BJ (cell line): ENCODE data around the gene CBL. TPM values are rescaled to one million over a fixed set of nuclear protein-coding genes. Genes with fewer than 3 reads are reported as not detected.

ENCODE experiments used
- CTCF ChIA-PET: fragments of 350-600 bp; formaldehyde crosslinking; extraction: SDS; loops from one replicate; lab custom pipeline; 2021; ENCODE audit warnings: antibody characterized with exemption, inconsistent platforms; lab: Yijun Ruan, JAX
- POLR2A ChIA-PET: fragments of 300-600 bp; sonication (Branson Sonifier 250); formaldehyde crosslinking; extraction: SDS; loops from one replicate; lab custom pipeline; 2021; ENCODE audit warnings: antibody characterized with exemption; lab: Charles Lee
- DNase-seq: peaks from one replicate; pipeline ENCODE4 v3.0.0-alpha.2; 2011; ENCODE audit warnings: low read depth
- H3K27me3 ChIP-seq: 2 replicates; pipeline ENCODE4 v1.6.0; 2011; ENCODE audit warnings: low read length; ENCODE audit not compliant: control insufficient read depth, insufficient read depth
- H3K36me3 ChIP-seq: 2 replicates; pipeline ENCODE4 v1.5.1; 2011; ENCODE audit warnings: low read length; ENCODE audit not compliant: control insufficient read depth, insufficient read depth
- H3K4me3 ChIP-seq: 2 replicates; pipeline ENCODE4 v1.5.1; 2011; ENCODE audit warnings: low read depth, mild to moderate bottlenecking, control low read depth, low read length
- polyA plus RNA-seq: library from polyadenylated mRNA; depleted of rRNA; stranded (reverse); fragments of >200 nt; gene quantifications from 2 replicates; pipeline ENCODE4 v1.2.3, GENCODE V29; 2011
- TF ChIP-seq, protein P1 (sequence below): IDR thresholded peaks from 2 replicates; pipeline ENCODE4 v1.5.1; 2011; ENCODE audit warnings: low read depth, mild to moderate bottlenecking, control low read depth, inconsistent platforms, low read length, moderate library complexity; ENCODE audit not compliant: insufficient read depth

CBL gene
- polyA plus RNA-seq, 1 experiment = 9.3 TPM

DNA sequence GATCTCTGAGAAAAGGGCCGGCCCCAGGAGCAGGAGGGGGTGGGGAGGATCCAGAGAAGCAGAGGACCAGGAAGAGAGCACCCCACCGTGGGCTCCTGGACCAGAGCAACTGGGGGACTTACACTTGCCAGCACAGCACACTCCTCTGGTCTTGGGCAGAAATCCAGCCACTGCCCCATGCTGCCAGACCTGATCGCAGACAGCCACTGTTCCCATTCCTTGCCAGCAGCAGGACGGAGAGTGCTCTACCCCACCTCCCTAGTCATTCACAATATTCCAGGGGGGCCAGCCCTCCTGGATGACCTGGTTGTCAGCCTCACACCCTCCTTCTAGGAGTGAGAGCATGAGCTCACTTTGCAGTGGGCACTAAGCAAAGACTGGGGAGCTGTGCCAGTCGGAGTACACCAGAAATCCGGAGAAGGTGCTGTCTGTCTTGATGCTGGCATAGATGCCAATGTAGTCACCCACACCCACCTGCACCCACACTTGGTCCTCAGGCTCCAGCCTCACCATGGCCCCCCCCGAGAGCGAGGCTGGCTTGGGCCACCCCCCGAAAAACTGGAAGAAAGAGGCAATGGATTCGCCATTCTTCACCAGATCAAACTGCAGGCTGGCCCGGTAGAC, 132.9 kb downstream of the CBL start:
- POLR2A ChIA-PET = no interaction called here

DNA sequence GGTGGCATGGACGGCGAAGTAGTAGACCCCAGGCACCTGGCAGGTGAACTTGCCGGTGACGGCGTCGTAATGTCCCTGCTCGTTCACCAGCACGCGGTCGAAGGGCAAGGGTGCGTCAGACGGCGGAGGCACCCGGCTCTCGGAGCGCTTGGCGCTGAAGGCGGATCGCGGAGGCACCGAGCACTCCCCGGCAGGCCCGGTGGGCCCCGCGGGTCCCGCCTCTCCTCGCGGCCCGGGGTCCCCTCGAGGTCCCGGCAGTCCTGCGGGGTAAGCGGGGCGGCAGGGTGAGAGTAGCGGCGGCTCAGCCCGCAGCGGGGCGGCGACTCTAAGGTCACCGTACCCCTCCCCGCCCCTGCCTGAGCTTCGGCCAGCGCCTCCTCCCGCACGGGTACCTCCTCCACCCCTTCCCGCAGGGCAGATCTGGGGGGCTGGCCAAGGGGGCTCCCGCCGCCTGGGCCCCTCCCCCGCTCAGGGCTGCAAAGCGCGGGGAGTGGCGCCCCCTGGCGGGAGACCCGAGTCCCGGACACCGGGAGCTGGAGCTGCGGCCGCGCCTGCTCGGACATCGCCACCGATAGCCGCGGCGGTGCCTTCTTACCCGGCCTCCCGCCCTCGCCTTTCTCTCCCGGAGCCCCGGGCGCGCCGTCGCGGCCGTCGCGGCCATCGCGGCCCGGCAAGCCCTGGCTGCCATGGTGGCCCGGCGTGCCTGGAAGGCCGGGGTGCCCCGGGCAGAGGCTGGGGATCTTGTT, 133.6 kb downstream of the CBL start:
- ChIA-PET POLR2A (no interaction called here), CTCF (interaction anchor here (0.6 to 11.5 kb wide), 26 partner anchors 8 to 370 kb away, joined by 3 to 146 read pairs (median 5); partner anchors contain the start of genes C2CD2L, CBL, MFRP and THY1)
- Histone ChIP-seq H3K27me3 (peaks cover 3% of the 10 kb centered on the region), H3K4me3 (peak overlapping the region; percentile 61), H3K36me3 (no peaks in the 10 kb centered on the region; the same call in 1 of the 2 replicates)
- DNase-seq = no peak
- TF ChIP-seq, protein P1, sequence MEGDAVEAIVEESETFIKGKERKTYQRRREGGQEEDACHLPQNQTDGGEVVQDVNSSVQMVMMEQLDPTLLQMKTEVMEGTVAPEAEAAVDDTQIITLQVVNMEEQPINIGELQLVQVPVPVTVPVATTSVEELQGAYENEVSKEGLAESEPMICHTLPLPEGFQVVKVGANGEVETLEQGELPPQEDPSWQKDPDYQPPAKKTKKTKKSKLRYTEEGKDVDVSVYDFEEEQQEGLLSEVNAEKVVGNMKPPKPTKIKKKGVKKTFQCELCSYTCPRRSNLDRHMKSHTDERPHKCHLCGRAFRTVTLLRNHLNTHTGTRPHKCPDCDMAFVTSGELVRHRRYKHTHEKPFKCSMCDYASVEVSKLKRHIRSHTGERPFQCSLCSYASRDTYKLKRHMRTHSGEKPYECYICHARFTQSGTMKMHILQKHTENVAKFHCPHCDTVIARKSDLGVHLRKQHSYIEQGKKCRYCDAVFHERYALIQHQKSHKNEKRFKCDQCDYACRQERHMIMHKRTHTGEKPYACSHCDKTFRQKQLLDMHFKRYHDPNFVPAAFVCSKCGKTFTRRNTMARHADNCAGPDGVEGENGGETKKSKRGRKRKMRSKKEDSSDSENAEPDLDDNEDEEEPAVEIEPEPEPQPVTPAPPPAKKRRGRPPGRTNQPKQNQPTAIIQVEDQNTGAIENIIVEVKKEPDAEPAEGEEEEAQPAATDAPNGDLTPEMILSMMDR = peak; percentile 79

More for the DNA sequence above, 132.9 kb downstream of the CBL start:
- Histone ChIP-seq H3K27me3 (peaks cover 3% of the 10 kb centered on the region), H3K4me3 (peak overlapping the region; percentile 61), H3K36me3 (no peaks in the 10 kb centered on the region; the same call in 1 of the 2 replicates)
- TF ChIP-seq, protein P1 = no peak
- CTCF ChIA-PET = interaction anchor here (0.5 to 11.5 kb wide), 30 partner anchors 8 to 274 kb away, joined by 3 to 146 read pairs (median 5); partner anchors contain the start of genes C2CD2L, CBL, MCAM and MFRP
- no peak for DNase-seq

DNA sequence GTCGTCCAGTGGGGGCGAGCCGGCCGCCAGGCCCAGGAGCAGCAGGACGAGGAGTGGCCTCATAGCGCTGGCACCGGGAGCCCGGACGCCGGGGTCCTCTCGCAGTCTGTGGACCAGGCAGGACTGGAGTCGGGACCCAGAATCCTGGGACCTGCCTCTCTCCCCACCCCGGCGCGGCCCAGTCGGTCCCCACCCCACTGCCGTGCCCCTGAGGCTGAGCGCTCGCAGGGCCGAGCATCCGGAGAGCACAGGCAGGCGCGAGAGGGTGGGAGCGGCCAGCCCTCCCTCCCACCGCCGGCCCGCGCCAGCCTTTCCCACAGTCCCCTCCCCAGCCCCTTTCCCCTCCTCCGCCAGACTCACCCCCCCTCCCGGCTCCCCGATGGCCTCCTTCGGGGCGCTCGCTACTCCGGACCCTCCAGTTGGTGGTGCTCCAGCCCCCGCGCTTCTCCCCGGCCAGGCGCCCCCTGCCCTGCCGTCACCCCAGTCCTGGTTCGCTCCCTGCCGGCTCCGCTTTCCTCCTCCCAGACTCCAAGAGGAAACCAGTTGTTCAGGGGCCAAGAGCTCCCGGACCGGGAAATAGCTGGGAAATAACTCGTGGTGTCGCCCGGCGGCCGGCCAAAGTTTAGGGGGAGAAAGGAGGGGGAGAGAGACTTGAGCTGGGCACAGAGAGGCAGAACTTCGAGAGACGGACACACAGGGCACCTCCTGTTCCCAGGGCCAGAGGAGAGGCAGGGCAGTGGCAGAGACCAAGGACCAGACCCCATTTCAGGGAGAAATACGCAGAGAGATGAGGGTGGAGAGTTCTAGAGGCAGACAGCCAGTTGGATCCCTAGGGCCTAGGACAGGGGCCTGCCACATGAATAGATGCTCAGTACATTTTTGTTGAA, 134.4 kb downstream of the CBL start, which contains the start of gene C1QTNF5:
Gene C1QTNF5 (minus strand): TSS at position 549 of the 887 bp plus-strand sequence. CDS start 486 bp downstream, at position 63.
- no peak for DNase-seq
- Histone ChIP-seq H3K36me3 (no peaks in the 10 kb centered on the region; the same call in 1 of the 2 replicates), H3K27me3 (peaks cover 6% of the 10 kb centered on the region), H3K4me3 (peak within 1 kb of the TSS; percentile 61)
- ChIA-PET POLR2A (no interaction called here), CTCF (interaction anchor here (0.6 to 11.5 kb wide), 25 partner anchors 11 to 369 kb away, joined by 3 to 146 read pairs (median 5); partner anchors contain the start of genes C2CD2L, CBL and THY1)
- TF ChIP-seq, protein P1 = no peak

DNA sequence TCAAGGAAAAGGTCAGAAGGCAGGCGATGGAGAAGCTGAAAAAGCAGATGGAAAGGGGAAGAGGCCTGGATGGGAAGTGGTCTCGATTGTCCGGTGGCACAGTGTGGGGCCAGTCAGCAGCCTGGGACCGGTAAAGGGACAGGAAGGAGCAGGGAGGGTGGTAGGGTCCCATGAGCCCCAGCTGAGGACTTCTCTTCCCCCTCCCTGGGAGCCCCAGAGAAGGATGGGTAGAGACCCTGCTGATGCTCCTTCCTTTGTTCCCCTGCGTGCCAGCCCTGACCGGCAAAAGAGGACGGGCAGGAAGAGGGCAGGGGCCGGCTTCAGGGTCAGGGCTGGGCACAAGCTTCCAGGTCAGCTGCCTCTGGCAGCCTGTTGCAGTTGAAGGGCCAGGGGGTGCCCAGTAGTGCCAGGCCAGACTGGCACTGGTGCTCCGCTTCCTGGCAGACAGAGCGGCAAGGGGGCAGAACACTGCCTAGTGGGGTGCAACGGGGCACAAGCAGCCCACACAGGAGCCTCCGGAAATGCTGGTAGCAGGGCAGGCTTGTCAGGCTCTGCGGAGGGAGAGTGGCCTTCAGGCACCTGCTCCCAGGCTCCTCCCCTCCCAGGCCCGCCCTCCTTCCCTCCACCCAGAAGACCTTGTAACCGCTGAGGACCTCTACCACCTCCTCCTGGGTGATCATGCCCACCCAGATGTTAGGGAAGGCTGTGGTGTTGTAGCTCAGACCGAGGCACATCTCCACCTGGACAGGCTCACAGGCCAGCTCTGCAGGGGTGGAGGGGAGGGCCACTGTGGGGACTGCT, 135.3 kb downstream of the CBL start:
- TF ChIP-seq, protein P1 = no peak
- DNase-seq = no peak
- CTCF ChIA-PET = interaction anchor here (0.6 to 11.5 kb wide), 8 partner anchors 10 to 246 kb away, joined by 3 to 146 read pairs (median 43); a partner anchor contains a TSS
- POLR2A ChIA-PET = no interaction called here
- H3K4me3 ChIP-seq = no peak overlapping the region
- H3K27me3 ChIP-seq = peaks cover 7% of the 10 kb centered on the region
- H3K36me3 ChIP-seq = no peaks in the 10 kb centered on the region
